Measurements from ENCODE around the gene RPP40. TPM values are rescaled to one million over a fixed set of nuclear protein-coding genes. Genes with fewer than 3 reads are reported as not detected.

Gene RPP40
- total RNA-seq, 1 experiment from 2014 or later = 44.3 TPM

- DNase-seq (ENCODE audit: low read depth) = no peak
These were observed 33.0 kb downstream of the RPP40 start for GRCh38 chr6:4970739-4971395.

GRCh38 chr6:4969609-4970285, 34.1 kb downstream of the RPP40 start:
- no peak for DNase-seq (ENCODE audit: low read depth)

- peak; percentile 18 for DNase-seq (ENCODE audit: low read depth)
These were observed 36.4 kb downstream of the RPP40 start for GRCh38 chr6:4967301-4968030.

GRCh38 chr6:4965562-4966389, 38.1 kb downstream of the RPP40 start:
- DNase-seq (ENCODE audit: low read depth) = no peak

GRCh38 chr6:4964675-4965561, 38.9 kb downstream of the RPP40 start:
- no peak for DNase-seq (ENCODE audit: low read depth)

GRCh38 chr6:4962905-4963304, 40.9 kb downstream of the RPP40 start:
- DNase-seq (ENCODE audit: low read depth) = no peak

- DNase-seq (ENCODE audit: low read depth) = no peak
These were observed 42.3 kb downstream of the RPP40 start for GRCh38 chr6:4961322-4962168.

GRCh38 chr6:4958624-4959023, 45.2 kb downstream of the RPP40 start:
- no peak for DNase-seq (ENCODE audit: low read depth)

GRCh38 chr6:4957521-4958231, 46.2 kb downstream of the RPP40 start:
- peak; percentile 35 for DNase-seq (ENCODE audit: low read depth)

- no peak for DNase-seq (ENCODE audit: low read depth)
These were observed 47.2 kb downstream of the RPP40 start for GRCh38 chr6:4956625-4957024.

GRCh38 chr6:4953440-4953839, 50.4 kb downstream of the RPP40 start:
- DNase-seq (ENCODE audit: low read depth) = no peak

- DNase-seq (ENCODE audit: low read depth) = no peak
These were observed 52.9 kb downstream of the RPP40 start for GRCh38 chr6:4950836-4951533.

GRCh38 chr6:4950076-4950475, 53.8 kb downstream of the RPP40 start:
- no peak for DNase-seq (ENCODE audit: low read depth)

GRCh38 chr6:4948781-4949450, 54.9 kb downstream of the RPP40 start:
- DNase-seq (ENCODE audit: low read depth) = peak; percentile 24

GRCh38 chr6:4947716-4948115, 56.1 kb downstream of the RPP40 start:
- DNase-seq (ENCODE audit: low read depth) = no peak

- DNase-seq (ENCODE audit: low read depth) = no peak
These were observed 57.3 kb downstream of the RPP40 start for GRCh38 chr6:4946521-4946920.
